Gastrocnemius medialis (tissue), 4 donors: ENCODE results near the gene ZBTB16. TPM values are rescaled to one million over a fixed set of nuclear protein-coding genes. Genes with fewer than 3 reads are reported as not detected.

Experiments
- ATAC-seq, 2 donors: fragments of 150-250 bp; one replicate each; pipeline ENCODE4 v1.9.1; 2016
- DNase-seq, 2 donors: peaks; one replicate each; pipeline ENCODE4 v3.0.0-alpha.2; 2019
- H3K27ac ChIP-seq, 4 donors: fragments of 200-600 bp; sonication (generic); 1 replicate in 1 of 4; 2 replicates in 3 of 4; pipeline ENCODE4 v1.5.1; 2016 to 2018; ENCODE audit warnings: mild to moderate bottlenecking in 2 of 4, moderate library complexity in 1 of 4
- H3K27me3 ChIP-seq, 3 donors: fragments of 200-600 bp; sonication (generic) in 2 of 3; 1 replicate in 1 of 3; 2 replicates in 2 of 3; pipeline versions ENCODE4 v1.5.1 to v1.6.0; 2016 to 2019; ENCODE audit warnings: mild to moderate bottlenecking in 1 of 3, moderate library complexity in 1 of 3
- H3K36me3 ChIP-seq, 2 donors: fragments of 200-600 bp; sonication (generic) in 1 of 2; one replicate each; pipeline ENCODE4 v1.5.1; 2017 to 2018
- H3K4me1 ChIP-seq, 2 donors: fragments of 200-600 bp; sonication (generic) in 1 of 2; one replicate each; pipeline ENCODE4 v1.5.1; 2016 to 2017; ENCODE audit warnings: mild to moderate bottlenecking in 2 of 2
- H3K4me3 ChIP-seq, 4 donors: fragments of 200-600 bp; sonication (generic) in 3 of 4; 1 replicate in 1 of 4; 2 replicates in 3 of 4; pipeline ENCODE4 v1.5.1; 2016 to 2019; ENCODE audit warnings: mild to moderate bottlenecking in 2 of 4
- H3K9me3 ChIP-seq, 3 donors: fragments of 200-600 bp; sonication (generic) in 2 of 3; 1 replicate in 1 of 3; 2 replicates in 2 of 3; pipeline ENCODE4 v1.5.1; 2016 to 2019
- CTCF ChIP-seq, 5 experiments: fragments of 450-650 bp in 3 of 5; fragments of 200-600 bp in 2 of 5; sonication (generic) in 2 of 5; IDR thresholded peaks in 4 of 5; conservative IDR thresholded peaks in 1 of 5; 1 replicate in 4 of 5; 2 replicates in 1 of 5; pipeline ENCODE4 v1.5.1; 2016 to 2019; ENCODE audit warnings: antibody characterized with exemption in 5 of 5, mild to moderate bottlenecking in 3 of 5, moderate library complexity in 3 of 5
- POLR2A ChIP-seq, 2 donors: fragments of 450-650 bp; IDR thresholded peaks; one replicate each; pipeline ENCODE4 v1.6.1; 2017; ENCODE audit warnings: antibody characterized with exemption in 2 of 2, mild to moderate bottlenecking in 2 of 2, moderate library complexity in 2 of 2
- in situ Hi-C, 4 donors: fragments of 200-750 bp; cut with MboI; loops; one replicate each; pipeline versions ENCODE4 v1.15.0 to v1.8.0; 2017; ENCODE audit warnings: low sequenced_read_pairs in 4 of 4
- intact Hi-C: fragments of 100-400 bp; cut with DNase I; formaldehyde crosslinking; loops from one replicate; pipeline ENCODE4 v1.15.1; 2023; ENCODE audit warnings: low total_unique reads
- total RNA-seq, 4 donors: library from RNA; depleted of rRNA; stranded (reverse); fragments of >200 nt; gene quantifications; one replicate each; pipeline versions ENCODE4 v1.1.0 to v1.2.3, GENCODE V29; 2016

ZBTB16 gene
- total RNA-seq, 4 donors from 2014 or later: 156 to 250 (median 196) TPM

DNA sequence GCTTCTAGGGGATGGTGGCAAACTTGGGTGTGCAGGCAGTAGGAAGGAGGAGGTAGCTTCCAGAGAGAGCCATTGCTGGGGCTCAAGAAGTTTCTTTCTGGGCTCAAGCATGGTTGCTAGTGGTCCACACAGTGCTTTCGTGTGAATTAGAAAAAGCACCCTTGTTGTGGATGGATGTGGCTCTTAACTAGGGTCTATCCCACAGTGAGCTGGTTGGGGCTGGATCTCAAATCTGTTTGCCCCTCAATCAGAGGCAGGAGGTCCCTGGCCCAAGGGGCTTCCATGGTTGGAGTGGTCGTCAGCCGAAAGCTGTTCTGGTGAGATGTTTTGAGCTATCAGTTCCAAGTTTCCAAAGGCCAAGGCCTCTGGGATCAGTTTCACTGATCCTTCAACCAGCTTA, 35.0 kb downstream of the ZBTB16 start:
- ATAC-seq: no peak
- no peaks in the 10 kb centered on the region for H3K36me3 ChIP-seq
- peaks cover 94 to 98% of the 10 kb centered on the region in 2 donors for H3K4me1 ChIP-seq
- TF ChIP-seq POLR2A (IDR thresholded peaks at IDR 0.05) (no peak), CTCF (IDR thresholded peaks at IDR 0.05 in 4 of 5, conservative IDR thresholded peaks at IDR 0.05 in 1 of 5) (no peak)
- no peak overlapping the region for H3K4me3 ChIP-seq
- in situ Hi-C loops: no loop called here
- peak in 1 of 2 donors; percentile 13 for DNase-seq
- H3K27me3 ChIP-seq: no peaks in the 10 kb centered on the region
- intact Hi-C loops: no loop called here
- peak overlapping the region; percentile 94 to 99 (median 96) for H3K27ac ChIP-seq
- no peaks in the 10 kb centered on the region for H3K9me3 ChIP-seq

- Histone ChIP-seq H3K4me1 (peaks cover 94 to 97% of the 10 kb centered on the region in 2 donors), H3K27ac (peak overlapping the region; percentile 94 to 99 (median 96)), H3K27me3 (no peaks in the 10 kb centered on the region), H3K36me3 (no peaks in the 10 kb centered on the region), H3K4me3 (peak overlapping the region in 3 of 4 donors; percentile 2 to 25 (median 24)), H3K9me3 (no peaks in the 10 kb centered on the region)
- intact Hi-C loops: no loop called here
- in situ Hi-C loops: no loop called here
- TF ChIP-seq POLR2A (IDR thresholded peaks at IDR 0.05): no peak
- no peak for TF ChIP-seq CTCF (IDR thresholded peaks at IDR 0.05 in 4 of 5, conservative IDR thresholded peaks at IDR 0.05 in 1 of 5)
- ATAC-seq: no peak
- DNase-seq: no peak
Measured at GRCh38 chr11:114095899-114096298, 36.4 kb downstream of the ZBTB16 start.

GRCh38 chr11:114097832-114098231, 38.3 kb downstream of the ZBTB16 start:
- no peaks in the 10 kb centered on the region for H3K36me3 ChIP-seq
- H3K9me3 ChIP-seq: no peaks in the 10 kb centered on the region
- intact Hi-C loops: loop anchor here (2.0 kb wide), 1 partner anchor 63 kb away; no protein-coding TSS in a partner anchor
- H3K27ac ChIP-seq: peak overlapping the region; percentile 94 to 99 (median 96)
- ATAC-seq (no peak), DNase-seq (peak in 1 of 2 donors; percentile 18)
- in situ Hi-C loops: no loop called here
- TF ChIP-seq POLR2A (IDR thresholded peaks at IDR 0.05): no peak
- TF ChIP-seq CTCF (IDR thresholded peaks at IDR 0.05 in 4 of 5, conservative IDR thresholded peaks at IDR 0.05 in 1 of 5): no peak
- peak overlapping the region in 3 of 4 donors; percentile 17 to 32 (median 19) for H3K4me3 ChIP-seq
- H3K27me3 ChIP-seq: no peaks in the 10 kb centered on the region
- peaks cover 95 to 97% of the 10 kb centered on the region in 2 donors for H3K4me1 ChIP-seq

DNA sequence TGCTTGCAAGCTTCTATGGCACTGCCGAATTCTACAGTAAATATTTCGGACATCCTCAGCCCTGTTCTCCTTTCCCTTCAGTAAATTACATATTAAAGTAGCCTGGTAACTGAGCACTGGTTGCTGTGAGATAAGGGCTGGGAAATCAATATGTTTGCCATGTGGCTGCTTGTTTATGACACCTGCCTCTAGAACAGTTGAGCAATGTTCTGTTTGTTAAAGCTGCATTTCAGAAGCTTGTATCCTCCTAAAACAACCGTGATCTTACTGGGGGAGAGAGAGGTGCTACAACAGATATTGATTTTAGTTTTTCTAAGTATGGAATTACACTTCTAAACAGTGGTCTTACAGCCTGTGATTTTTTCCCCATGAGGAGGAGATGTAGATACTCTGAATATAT, 39.4 kb downstream of the ZBTB16 start:
- in situ Hi-C loops (no loop called here), intact Hi-C loops (loop anchor here (1.0 to 2.0 kb wide), 3 partner anchors 17 to 62 kb away; no protein-coding TSS in a partner anchor)
- H3K36me3 ChIP-seq: no peaks in the 10 kb centered on the region
- peak; percentile 73 to 74 for ATAC-seq
- H3K4me1 ChIP-seq: peaks cover 97% of the 10 kb centered on the region in 2 donors
- peak overlapping the region; percentile 94 to 99 (median 96) for H3K27ac ChIP-seq
- no peak for DNase-seq
- H3K9me3 ChIP-seq: no peaks in the 10 kb centered on the region
- peak in 1 of 5 experiments; percentile 11 for TF ChIP-seq CTCF (IDR thresholded peaks at IDR 0.05 in 4 of 5, conservative IDR thresholded peaks at IDR 0.05 in 1 of 5)
- TF ChIP-seq POLR2A (IDR thresholded peaks at IDR 0.05): peak; percentile 21 to 59
- peak overlapping the region in 3 of 4 donors; percentile 17 to 32 (median 19) for H3K4me3 ChIP-seq
- no peaks in the 10 kb centered on the region for H3K27me3 ChIP-seq
